ENCODE results near the gene TSPAN11. TPM values are rescaled to one million over a fixed set of nuclear protein-coding genes. Genes with fewer than 3 reads are reported as not detected.

TSPAN11 gene
- total RNA-seq, 4 donors from 2014 or later: 10.7 to 30.6 (median 18.3) TPM

GRCh38 chr12:30996255-30996654 lies 69.7 kb downstream of the TSPAN11 start:
- no peak overlapping the region for H3K27ac ChIP-seq
- TF ChIP-seq EP300 (IDR thresholded peaks at IDR 0.05) (no peak), POLR2A (IDR thresholded peaks at IDR 0.05) (no peak)
- TF ChIP-seq, protein P1, sequence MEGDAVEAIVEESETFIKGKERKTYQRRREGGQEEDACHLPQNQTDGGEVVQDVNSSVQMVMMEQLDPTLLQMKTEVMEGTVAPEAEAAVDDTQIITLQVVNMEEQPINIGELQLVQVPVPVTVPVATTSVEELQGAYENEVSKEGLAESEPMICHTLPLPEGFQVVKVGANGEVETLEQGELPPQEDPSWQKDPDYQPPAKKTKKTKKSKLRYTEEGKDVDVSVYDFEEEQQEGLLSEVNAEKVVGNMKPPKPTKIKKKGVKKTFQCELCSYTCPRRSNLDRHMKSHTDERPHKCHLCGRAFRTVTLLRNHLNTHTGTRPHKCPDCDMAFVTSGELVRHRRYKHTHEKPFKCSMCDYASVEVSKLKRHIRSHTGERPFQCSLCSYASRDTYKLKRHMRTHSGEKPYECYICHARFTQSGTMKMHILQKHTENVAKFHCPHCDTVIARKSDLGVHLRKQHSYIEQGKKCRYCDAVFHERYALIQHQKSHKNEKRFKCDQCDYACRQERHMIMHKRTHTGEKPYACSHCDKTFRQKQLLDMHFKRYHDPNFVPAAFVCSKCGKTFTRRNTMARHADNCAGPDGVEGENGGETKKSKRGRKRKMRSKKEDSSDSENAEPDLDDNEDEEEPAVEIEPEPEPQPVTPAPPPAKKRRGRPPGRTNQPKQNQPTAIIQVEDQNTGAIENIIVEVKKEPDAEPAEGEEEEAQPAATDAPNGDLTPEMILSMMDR (IDR thresholded peaks at IDR 0.05): no peak
- no peaks in the 10 kb centered on the region for H3K36me3 ChIP-seq
- no peak for DNase-seq (ENCODE audit: low spot score in 2 of 2)
- no peaks in the 10 kb centered on the region for H3K27me3 ChIP-seq
- 64 to 75% methylated on average over 2 of the region's 2 CpGs for WGBS, 2 donors
- H3K9me3 ChIP-seq: no peaks in the 10 kb centered on the region
- peaks cover 0 to 10% (median 0%) of the 10 kb centered on the region in 4 donors for H3K4me1 ChIP-seq
- H3K4me3 ChIP-seq: no peak overlapping the region

DNA sequence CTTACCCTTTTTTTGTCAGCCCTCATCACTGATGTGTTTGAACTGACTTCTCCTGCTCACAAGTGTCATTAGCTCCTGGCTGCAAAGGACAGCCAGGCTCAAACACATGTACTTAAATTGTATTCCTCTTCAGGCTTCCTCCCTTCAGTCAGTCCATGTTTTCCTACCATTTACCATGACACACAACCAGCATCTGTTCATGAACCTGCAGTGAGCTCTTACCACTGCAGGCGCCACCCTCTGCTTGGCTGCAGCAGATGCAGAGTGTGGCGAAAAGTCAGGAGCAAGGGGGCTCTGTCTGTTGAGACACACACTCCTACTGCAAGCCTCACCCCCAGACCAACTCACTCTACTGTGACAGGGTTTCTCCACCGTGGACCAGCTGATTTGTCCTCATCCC lies 70.2 kb downstream of the TSPAN11 start:
- WGBS, 2 donors: 90 to 92% methylated on average over 3 of the region's 3 CpGs
- DNase-seq (ENCODE audit: low spot score in 2 of 2): no peak
- Histone ChIP-seq H3K9me3 (no peaks in the 10 kb centered on the region), H3K27ac (no peak overlapping the region), H3K4me3 (no peak overlapping the region), H3K27me3 (no peaks in the 10 kb centered on the region), H3K36me3 (no peaks in the 10 kb centered on the region), H3K4me1 (peaks cover 0 to 10% (median 0%) of the 10 kb centered on the region in 4 donors)
- TF ChIP-seq, protein P1 (IDR thresholded peaks at IDR 0.05): no peak
- no peak for TF ChIP-seq POLR2A (IDR thresholded peaks at IDR 0.05)
- no peak for TF ChIP-seq EP300 (IDR thresholded peaks at IDR 0.05)

DNA sequence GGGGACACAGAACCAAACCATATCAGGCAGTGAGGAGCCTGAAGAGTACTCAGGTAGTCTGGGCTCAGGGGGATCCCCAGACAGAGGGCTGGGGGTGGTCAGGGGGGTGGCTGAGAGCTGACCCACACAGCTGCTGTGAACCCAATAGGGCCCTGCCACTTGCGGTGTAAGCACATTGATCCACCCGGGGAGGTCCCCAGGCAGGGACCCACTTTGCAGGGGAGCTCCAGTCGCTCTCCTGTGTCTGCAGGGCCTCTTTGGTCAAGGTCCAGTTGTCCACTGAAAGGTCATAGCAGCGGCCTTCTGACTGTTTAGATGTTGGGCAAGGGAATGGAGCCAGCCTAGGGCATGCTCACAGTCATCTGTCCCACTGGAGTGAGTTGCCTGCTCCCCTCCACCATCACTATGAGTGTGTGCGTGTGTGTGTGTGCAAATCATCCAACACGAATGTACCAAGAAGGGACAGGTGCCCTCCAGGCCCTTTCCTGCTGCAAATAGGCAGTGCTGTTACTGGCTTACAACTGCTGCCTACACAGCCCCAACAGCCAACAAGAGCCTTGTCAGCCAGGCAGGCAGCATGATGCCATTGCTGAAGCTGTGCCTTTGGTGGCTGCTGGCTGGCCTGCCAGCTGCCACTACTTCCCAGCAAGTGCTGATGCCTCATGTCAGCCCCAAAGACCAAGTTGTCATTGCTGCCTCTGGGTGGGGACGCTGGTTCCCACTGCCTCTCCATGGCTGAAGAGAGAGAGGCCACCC lies 71.3 kb downstream of the TSPAN11 start:
- WGBS, 2 donors: 86% methylated on average over 2 to 7 of the region's 7 CpGs
- Histone ChIP-seq H3K27me3 (no peaks in the 10 kb centered on the region), H3K4me1 (peaks cover 0 to 6% (median 0%) of the 10 kb centered on the region in 4 donors), H3K9me3 (no peaks in the 10 kb centered on the region), H3K36me3 (no peaks in the 10 kb centered on the region), H3K4me3 (no peak overlapping the region), H3K27ac (no peak overlapping the region)
- no peak for DNase-seq (ENCODE audit: low spot score in 2 of 2)
- TF ChIP-seq EP300 (IDR thresholded peaks at IDR 0.05): no peak
- no peak for TF ChIP-seq POLR2A (IDR thresholded peaks at IDR 0.05)
- TF ChIP-seq, protein P1 (IDR thresholded peaks at IDR 0.05): no peak

- peaks cover 0 to 5% (median 0%) of the 10 kb centered on the region in 4 donors for H3K4me1 ChIP-seq
- H3K36me3 ChIP-seq: no peaks in the 10 kb centered on the region
- no peak overlapping the region for H3K27ac ChIP-seq
- no peak for DNase-seq (ENCODE audit: low spot score in 2 of 2)
- no peak for TF ChIP-seq POLR2A (IDR thresholded peaks at IDR 0.05)
- 95% methylated on average over 6 of the region's 6 CpGs for WGBS, 2 donors
- no peaks in the 10 kb centered on the region for H3K9me3 ChIP-seq
- no peak overlapping the region for H3K4me3 ChIP-seq
- no peaks in the 10 kb centered on the region for H3K27me3 ChIP-seq
Observed at GRCh38 chr12:30999011-30999410, 72.5 kb downstream of the TSPAN11 start.

DNA sequence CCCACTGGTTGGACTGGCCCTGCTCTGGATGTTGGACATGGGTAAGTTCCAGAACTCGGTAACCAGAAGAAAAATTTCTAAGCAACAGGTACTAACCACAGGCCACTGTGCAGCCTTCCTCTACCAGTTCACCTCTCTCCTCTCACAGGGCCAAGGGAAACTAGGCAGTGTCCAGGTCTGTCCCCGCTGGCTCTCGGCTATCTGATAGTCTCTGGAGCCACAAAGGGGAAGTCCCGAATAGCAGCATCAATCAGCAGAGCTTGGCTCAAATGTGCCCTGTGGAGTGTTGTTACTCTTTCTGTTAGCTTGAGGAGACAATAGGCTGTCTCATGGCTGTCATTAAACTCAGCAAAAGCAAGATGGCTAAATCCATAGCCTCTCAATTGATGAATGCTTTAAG lies 73.2 kb downstream of the TSPAN11 start:
- peaks cover 0 to 4% (median 0%) of the 10 kb centered on the region in 4 donors for H3K4me1 ChIP-seq
- H3K27me3 ChIP-seq: no peaks in the 10 kb centered on the region
- H3K4me3 ChIP-seq: no peak overlapping the region
- H3K9me3 ChIP-seq: no peaks in the 10 kb centered on the region
- H3K36me3 ChIP-seq: no peaks in the 10 kb centered on the region
- no peak for DNase-seq (ENCODE audit: low spot score in 2 of 2)
- WGBS, 2 donors: 77 to 84% methylated on average over 4 of the region's 4 CpGs
- TF ChIP-seq, protein P1 (IDR thresholded peaks at IDR 0.05): no peak
- TF ChIP-seq EP300 (IDR thresholded peaks at IDR 0.05) (no peak), POLR2A (IDR thresholded peaks at IDR 0.05) (no peak)
- H3K27ac ChIP-seq: no peak overlapping the region
